PC-9 (cell line): ENCODE data around the gene PDHB.

Source experiments
- EZH2 ChIP-seq: fragments of 200-600 bp; sonication (generic); IDR thresholded peaks from 2 replicates; pipeline ENCODE4 v1.8.0; 2017; ENCODE audit warnings: antibody characterized with exemption, low read depth
- TF ChIP-seq, protein P1 (sequence below): fragments of 200-600 bp; sonication (generic); conservative IDR thresholded peaks from 2 replicates; pipeline ENCODE4 v1.6.1; 2017; ENCODE audit warnings: mixed run types, antibody characterized with exemption, mild to moderate bottlenecking, moderate library complexity

DNA sequence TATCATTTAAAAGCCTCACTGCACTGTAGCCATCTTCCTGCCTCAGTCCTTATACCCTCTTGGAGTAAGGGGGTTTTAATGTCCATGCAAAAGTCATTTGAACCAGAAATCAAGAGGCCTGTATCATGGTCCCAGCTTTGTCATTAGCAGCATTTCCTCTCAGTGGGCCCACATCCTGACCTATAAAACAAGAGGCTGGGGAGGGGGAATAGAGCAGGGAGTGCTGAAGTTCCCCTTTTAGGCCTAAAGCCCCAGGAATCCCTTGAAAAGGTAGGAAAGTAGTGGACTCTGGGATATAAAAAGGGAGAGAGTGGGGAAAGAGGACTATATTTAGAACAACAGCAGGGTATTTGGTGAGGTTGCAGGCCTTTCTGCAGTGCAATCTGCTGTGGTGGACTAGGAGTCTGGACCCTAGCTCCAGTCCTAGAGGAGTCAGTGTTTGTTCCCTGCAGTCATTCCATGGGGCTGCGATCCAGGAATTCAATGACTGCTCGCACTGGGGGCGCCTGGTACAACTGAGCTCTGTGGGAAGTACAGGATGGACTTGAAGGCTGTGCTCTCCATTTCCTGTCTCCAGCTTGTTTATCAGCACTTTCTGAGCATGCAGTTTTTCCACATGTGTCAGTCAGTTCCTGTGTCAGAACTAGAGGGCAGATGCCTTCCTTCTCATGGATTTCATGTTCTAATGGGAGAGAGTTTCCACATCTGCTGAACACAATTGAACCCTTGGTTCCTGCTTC, 46.8 kb downstream of the PDHB start:
- TF ChIP-seq, protein P1, sequence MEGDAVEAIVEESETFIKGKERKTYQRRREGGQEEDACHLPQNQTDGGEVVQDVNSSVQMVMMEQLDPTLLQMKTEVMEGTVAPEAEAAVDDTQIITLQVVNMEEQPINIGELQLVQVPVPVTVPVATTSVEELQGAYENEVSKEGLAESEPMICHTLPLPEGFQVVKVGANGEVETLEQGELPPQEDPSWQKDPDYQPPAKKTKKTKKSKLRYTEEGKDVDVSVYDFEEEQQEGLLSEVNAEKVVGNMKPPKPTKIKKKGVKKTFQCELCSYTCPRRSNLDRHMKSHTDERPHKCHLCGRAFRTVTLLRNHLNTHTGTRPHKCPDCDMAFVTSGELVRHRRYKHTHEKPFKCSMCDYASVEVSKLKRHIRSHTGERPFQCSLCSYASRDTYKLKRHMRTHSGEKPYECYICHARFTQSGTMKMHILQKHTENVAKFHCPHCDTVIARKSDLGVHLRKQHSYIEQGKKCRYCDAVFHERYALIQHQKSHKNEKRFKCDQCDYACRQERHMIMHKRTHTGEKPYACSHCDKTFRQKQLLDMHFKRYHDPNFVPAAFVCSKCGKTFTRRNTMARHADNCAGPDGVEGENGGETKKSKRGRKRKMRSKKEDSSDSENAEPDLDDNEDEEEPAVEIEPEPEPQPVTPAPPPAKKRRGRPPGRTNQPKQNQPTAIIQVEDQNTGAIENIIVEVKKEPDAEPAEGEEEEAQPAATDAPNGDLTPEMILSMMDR = no peak
- no peak for TF ChIP-seq EZH2
